ELF-1 (cell line): ENCODE data around the gene PFKL.
"Not testable (repeated sequence)": the region's sequence is repeated elsewhere in the genome, so short reads cannot be mapped to it uniquely, and the experiment has no call there.

ENCODE experiments used
- DNase-seq: peaks from one replicate; pipeline ENCODE4 v3.0.0-alpha.2; 2016; ENCODE audit warnings: low read depth, low spot score

PFKL gene

DNA sequence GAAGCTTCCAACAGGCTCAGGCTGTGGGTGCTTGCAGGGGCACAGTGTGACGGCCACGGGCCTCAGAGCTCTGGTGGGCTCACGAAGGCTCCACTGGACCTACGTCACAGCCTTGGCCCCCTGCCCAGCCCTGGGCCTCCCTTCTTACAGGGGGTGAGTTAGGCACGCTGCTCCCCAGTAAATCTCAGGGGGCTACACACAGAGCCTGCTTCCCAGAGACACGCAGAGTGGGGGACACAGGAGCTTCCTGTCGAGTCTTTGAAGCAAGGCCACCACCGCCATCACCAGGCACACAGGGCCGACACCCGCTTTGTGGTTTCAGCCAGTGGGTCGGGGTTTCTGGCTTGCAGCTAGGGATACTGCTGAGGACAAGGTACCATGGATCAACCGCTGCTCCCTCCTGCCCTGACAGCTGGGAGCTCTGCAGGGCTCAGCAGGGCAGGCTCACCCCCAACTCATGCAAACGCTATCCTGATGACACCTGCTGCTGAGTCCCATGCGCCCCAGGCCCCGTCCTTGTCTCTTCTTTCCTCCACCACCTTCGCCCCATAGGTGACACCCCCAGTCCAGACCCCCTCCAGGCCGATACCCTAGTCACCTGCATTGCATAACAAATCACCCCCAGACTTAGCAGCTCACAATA is 44.8 kb downstream of the PFKL start:
- no peak for DNase-seq

DNA sequence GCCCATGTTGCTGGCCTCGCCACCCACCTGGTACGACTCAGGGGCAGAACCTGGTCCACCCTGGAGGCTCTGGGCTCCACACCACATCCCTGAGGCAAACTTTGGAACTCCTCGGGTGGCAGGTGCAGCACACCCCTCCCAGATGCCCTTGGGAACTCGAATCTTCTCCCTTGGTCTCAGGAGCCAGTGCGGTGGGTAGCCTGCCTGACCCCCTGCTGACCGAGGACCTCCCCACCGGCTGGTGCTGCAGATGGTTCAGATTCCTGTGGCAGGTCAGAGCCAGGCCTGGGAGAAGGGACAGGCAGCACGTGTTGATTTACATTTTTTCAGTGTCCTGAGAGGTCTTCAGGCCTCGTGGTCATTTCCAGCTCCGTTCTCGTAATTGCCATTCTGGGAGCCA is 45.6 kb downstream of the PFKL start:
- no peak for DNase-seq

GRCh38 chr21:44347911-44348451 is 48.1 kb downstream of the PFKL start:
- DNase-seq, result no peak

GRCh38 chr21:44348861-44349260 is 49.0 kb downstream of the PFKL start:
- no peak for DNase-seq

DNA sequence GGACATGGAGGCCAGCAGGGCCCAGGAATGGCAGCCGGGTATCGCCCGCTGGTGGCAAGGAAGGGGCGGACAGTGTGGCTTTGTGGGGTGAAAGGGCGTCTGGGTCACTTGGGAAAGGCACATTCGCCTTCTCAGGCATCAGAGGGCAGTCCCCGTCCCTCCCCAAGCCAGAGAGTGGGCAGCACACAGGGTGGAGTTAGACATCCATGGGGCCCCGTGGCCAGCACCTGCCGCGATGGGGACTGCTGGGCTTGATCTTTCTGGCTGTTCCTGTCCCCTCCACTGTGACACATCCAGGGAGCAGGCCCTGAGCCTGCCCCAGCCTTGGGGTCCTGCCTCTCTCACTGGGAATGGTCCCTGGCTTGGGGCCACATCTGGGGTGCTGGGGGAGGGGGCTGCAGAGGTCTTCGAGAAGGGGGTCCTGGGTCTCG is 49.6 kb downstream of the PFKL start:
- DNase-seq, result no peak

- DNase-seq, result no peak
These were observed 50.3 kb downstream of the PFKL start for GRCh38 chr21:44349847-44350772.

GRCh38 chr21:44350773-44351481 is 51.1 kb downstream of the PFKL start:
- no peak for DNase-seq

- no peak for DNase-seq
These were observed 51.8 kb downstream of the PFKL start for GRCh38 chr21:44351535-44352252.

DNA sequence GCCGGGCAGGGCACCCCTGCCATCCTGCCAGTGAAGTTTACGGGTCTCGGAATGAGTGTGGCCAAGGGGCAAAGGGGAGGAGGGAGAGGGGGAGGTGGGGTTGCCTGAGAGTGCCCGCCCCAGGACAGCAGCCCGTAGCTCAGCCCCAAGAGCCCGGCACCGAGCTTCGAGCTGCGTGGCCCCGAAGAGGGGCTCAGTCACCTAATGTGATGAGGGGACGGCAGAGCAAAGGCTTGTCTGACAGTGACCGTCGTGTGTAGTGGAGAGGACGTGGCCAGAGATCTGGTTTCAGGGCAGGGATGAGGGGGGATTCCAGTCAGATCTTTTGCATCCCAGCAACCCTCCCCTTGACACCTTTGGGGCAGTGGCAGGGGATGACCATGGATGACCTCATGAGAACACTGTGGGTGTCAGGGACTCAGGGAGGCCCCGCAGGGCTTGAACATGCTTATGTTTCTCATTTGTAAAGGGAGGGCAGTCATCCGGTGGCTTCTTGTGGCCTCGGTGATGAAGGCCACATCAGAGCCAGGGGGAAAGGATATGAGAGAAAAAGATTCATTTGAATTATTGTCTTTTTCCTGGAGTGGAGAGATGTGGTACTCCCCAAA is 52.5 kb downstream of the PFKL start:
- no peak for DNase-seq

DNA sequence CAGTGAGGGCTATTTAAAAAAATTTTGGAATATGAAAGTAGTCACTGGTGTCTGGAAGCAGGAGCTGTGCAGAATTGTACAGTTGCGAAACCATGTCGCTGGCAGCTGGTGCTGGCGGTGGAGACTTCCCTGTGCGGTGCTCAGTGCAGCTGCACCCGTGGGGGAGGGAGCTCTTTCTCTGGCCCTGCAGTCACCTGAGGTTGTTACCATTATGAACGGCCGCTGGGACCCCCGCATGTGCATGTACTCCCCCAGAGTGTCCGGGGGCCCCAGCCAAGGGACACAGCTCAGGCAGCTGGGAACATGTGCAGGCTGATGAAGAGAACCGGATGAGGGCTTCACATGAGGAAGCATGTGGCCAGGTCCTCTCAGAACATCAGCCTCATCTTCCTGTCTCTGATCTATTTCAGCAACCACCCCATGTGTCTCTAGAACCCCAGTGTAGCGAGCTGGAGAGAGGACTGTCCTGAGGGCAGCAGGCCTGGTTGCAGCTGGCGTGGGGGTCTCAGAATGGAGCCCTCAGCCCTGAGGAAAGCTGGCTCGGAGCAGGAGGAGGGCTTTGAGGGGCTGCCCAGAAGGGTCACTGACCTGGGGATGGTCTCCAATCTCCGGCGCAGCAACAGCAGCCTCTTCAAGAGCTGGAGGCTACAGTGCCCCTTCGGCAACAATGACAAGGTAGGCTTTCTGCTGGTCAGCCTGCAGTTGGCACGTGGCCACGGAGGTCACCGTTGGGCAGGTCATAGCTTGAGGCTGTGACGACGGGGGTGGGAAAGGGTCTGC is 53.5 kb downstream of the PFKL start, which contains the start of gene TRPM2:
TRPM2 (plus strand) TSS at position 431 of the 780 bp plus-strand sequence; CDS start at position 511, 80 bp downstream.
- no peak for DNase-seq

DNA sequence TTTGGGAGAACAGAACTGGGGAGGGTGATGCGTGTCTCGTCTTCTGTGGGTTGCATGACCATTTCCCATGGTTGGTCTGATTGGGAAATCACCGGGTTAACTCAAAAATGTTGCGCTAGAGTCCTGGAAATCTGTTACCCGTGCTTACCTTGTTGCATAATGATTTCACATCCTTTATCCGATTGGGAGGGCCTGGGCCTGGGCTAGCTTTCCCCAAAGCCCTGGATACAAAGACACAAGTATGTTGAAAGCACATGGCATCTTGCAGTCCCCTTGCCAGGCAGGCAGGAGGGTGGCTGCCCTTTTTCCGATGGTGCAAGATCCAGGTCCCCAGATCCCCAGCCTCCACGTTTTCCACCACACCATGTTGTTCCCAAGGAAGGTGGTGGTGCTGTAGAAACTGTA is 54.1 kb downstream of the PFKL start:
- no peak for DNase-seq

- no peak for DNase-seq
These were observed 55.2 kb downstream of the PFKL start for GRCh38 chr21:44354775-44355771.

- no peak for DNase-seq
These were observed 56.3 kb downstream of the PFKL start for GRCh38 chr21:44356160-44356559.

GRCh38 chr21:44356636-44357035 is 56.8 kb downstream of the PFKL start:
- no peak for DNase-seq

DNA sequence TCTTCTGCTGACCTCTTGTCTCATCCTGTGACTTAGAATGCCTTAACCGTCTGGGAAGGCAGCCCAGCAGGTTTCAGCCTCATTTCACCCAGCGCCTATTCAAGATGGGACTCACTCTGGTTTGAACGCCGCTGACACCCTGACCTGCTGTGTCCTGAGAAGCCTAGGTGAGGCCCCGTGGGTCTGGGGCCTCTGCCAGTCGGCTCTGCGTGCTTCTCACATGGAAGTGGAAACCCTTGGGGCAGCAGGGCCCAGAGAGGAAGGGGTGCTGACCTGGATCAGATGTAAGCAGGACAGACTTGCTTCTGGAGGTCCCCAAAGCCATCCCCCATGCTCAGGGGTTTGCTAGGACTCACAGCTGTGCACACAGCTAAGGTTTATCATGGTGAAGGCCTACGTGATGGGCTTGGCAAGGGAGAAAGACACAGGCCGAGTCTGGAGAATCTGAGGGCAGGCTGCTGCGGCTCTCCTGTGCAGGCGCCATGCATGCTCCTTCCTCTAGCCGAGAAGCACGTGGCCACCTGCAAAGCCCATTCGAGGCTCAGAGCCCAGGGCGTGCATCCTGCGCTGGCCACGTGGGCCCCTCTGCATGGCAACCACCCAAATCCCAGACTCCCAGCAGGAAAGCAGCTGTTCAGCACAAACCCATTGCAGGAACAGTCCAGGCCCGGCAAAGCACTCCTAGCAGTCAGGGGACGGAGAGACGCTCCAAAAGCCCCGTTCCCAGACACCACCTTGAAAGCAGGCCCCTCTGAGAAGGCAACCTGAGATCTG is 57.4 kb downstream of the PFKL start:
- no peak for DNase-seq

DNA sequence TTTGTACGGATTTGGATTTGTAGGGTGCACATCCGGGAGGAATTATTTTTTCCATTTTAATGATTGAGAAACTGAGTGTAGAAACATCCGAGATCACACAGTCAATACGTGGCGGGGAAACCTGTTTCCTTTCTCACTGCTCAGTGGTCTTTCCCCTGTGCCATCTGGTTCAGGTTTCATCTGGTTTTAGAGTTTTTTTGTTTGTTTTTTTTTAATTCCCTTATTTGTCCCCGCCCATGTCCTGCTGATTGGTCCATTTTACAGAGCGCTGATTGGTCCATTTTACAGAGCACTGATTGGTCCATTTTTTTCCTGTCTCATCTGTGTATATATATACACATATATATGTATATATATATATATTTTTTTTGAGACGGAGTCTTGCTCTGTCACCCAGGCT is 59.5 kb downstream of the PFKL start:
- no peak for DNase-seq

DNA sequence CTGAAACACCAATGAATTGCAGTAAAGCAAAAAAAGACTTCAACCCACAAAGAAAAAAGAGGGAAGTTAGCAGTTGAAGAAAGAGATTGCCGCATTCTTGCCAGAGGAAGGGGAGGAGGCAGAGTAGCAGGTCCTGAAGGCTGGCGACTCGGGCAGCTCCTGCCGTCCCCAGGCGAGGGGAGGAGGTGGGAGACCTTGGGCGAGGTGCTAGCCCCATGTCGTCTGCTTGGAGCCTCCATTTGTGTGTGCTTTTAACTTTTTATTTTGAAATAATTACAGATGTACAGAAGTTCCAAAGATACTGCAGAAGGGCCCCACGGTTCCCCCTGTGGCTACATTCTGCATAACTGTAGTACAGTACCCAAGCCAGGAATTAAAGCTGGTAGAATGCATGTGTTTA is 60.3 kb downstream of the PFKL start:
- DNase-seq, result no peak

GRCh38 chr21:44361903-44362302 is 62.0 kb downstream of the PFKL start:
- not testable (repeated sequence) for DNase-seq
